Right lobe of liver (tissue), 4 donors: ENCODE data around the gene STPG1.

ENCODE experiments used
- POLR2A ChIP-seq: fragments of 450-650 bp; IDR thresholded peaks from one replicate; pipeline ENCODE4 v1.6.1; 2017; ENCODE audit warnings: antibody characterized with exemption, mild to moderate bottlenecking
- TF ChIP-seq, protein P1 (sequence below), 4 donors: fragments of 200-600 bp in 3 of 4; fragments of 450-650 bp in 1 of 4; IDR thresholded peaks; one replicate each; pipeline versions ENCODE4 v1.5.1 to v1.8.0; 2016 to 2022; ENCODE audit warnings: antibody characterized with exemption in 4 of 4, mild to moderate bottlenecking in 2 of 4
- donor health status: DM: no; HTN: no; CAD: no.
- donor health status: DM: no; HTN: no; CAD: no.
- donor health status: DM: no; HTN: yes; CAD: no.

DNA sequence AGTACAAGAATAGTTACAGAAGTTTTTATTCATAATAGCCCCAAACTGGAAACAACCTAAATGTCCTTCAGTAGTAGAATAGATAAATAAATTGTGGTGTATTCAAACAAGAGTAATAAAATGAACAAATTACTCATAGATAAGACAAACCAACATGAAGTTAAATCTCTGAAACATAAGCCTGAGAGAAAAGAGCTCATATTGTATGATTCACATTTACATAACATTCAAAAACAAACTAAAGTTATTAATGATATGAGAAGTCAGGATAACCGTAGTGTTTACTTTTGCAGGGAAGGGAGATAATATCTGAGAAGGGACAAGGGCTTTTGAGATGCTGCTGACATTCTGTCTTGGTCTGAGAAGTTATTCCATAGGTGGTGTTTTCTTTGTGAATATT, 13.5 kb downstream of the STPG1 start:
- no peak for TF ChIP-seq POLR2A
- TF ChIP-seq, protein P1, sequence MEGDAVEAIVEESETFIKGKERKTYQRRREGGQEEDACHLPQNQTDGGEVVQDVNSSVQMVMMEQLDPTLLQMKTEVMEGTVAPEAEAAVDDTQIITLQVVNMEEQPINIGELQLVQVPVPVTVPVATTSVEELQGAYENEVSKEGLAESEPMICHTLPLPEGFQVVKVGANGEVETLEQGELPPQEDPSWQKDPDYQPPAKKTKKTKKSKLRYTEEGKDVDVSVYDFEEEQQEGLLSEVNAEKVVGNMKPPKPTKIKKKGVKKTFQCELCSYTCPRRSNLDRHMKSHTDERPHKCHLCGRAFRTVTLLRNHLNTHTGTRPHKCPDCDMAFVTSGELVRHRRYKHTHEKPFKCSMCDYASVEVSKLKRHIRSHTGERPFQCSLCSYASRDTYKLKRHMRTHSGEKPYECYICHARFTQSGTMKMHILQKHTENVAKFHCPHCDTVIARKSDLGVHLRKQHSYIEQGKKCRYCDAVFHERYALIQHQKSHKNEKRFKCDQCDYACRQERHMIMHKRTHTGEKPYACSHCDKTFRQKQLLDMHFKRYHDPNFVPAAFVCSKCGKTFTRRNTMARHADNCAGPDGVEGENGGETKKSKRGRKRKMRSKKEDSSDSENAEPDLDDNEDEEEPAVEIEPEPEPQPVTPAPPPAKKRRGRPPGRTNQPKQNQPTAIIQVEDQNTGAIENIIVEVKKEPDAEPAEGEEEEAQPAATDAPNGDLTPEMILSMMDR (IDR thresholded peaks at IDR 0.05) = no peak
